ENCODE measurements around the gene GGTLC3.
"Not testable (repeated sequence)": the region's sequence is repeated elsewhere in the genome, so short reads cannot be mapped to it uniquely, and the experiment has no call there.

GRCh38 chr22:18558516-18558915 lies 40.6 kb upstream of the GGTLC3 start:
- TF ChIP-seq POLR2A (IDR thresholded peaks at IDR 0.05; ENCODE audit: low read length); GATA1 (IDR thresholded peaks at IDR 0.05; ENCODE audit: low read depth, low read length): not testable (repeated sequence)
